Karpas-422 (cell line): Measurements from ENCODE around the gene MLIP. TPM values are rescaled to one million over a fixed set of nuclear protein-coding genes. Genes with fewer than 3 reads are reported as not detected.
"Not testable (repeated sequence)": the region's sequence is repeated elsewhere in the genome, so short reads cannot be mapped to it uniquely, and the experiment has no call there.

ENCODE experiments used
- DNase-seq: peaks from one replicate; pipeline ENCODE4 v3.0.0-alpha.2; 2015
- H2AFZ ChIP-seq: fragments of 200-600 bp; sonication (generic); 2 replicates; pipeline ENCODE4 v1.6.1; 2014; ENCODE audit warnings: antibody characterized with exemption, low read length, mixed read lengths
- H3K27ac ChIP-seq: fragments of 200-600 bp; sonication (generic); 2 replicates; pipeline ENCODE4 v1.5.1; 2014; ENCODE audit warnings: mild to moderate bottlenecking, low read length, moderate library complexity
- H3K27me3 ChIP-seq: fragments of 200-600 bp; sonication (generic); 2 replicates; pipeline ENCODE4 v1.6.1; 2014; ENCODE audit warnings: low read length, mixed read lengths
- H3K36me3 ChIP-seq: fragments of 200-600 bp; sonication (generic); 2 replicates; pipeline ENCODE4 v1.6.1; 2014; ENCODE audit warnings: low read length, mixed read lengths; ENCODE audit not compliant: insufficient read depth
- H3K4me1 ChIP-seq: fragments of 200-600 bp; sonication (generic); 2 replicates; pipeline ENCODE4 v1.6.1; 2014; ENCODE audit warnings: mild to moderate bottlenecking, low read length, mixed read lengths
- H3K4me2 ChIP-seq: fragments of 200-600 bp; sonication (generic); 2 replicates; pipeline ENCODE4 v1.6.1; 2014; ENCODE audit warnings: low read length, low read depth, mild to moderate bottlenecking; ENCODE audit not compliant: poor library complexity, severe bottlenecking
- H3K4me3 ChIP-seq: fragments of 200-600 bp; sonication (generic); 2 replicates; pipeline ENCODE4 v1.5.1; 2014; ENCODE audit warnings: mild to moderate bottlenecking, antibody characterized with exemption, low read length, mixed read lengths
- H3K79me2 ChIP-seq: fragments of 200-600 bp; sonication (generic); 2 replicates; pipeline ENCODE4 v1.6.1; 2014; ENCODE audit warnings: mild to moderate bottlenecking, low read length, mixed read lengths
- H3K9ac ChIP-seq: fragments of 200-600 bp; sonication (generic); 2 replicates; pipeline ENCODE4 v1.6.0; 2014; ENCODE audit warnings: low read length
- H3K9me2 ChIP-seq: fragments of 200-600 bp; sonication (generic), shearing (Covaris generic); replicated peaks from 2 replicates; pipeline ENCODE4 v1.6.0; 2014; ENCODE audit warnings: mild to moderate bottlenecking, low read length, moderate library complexity; ENCODE audit not compliant: insufficient read depth
- H3K9me3 ChIP-seq: fragments of 300-700, 200-600 bp; sonication (generic); 2 replicates; pipeline ENCODE4 v1.6.1; 2014; ENCODE audit warnings: low read length, mixed read lengths
- H4K20me1 ChIP-seq: fragments of 200-600 bp; sonication (generic); 2 replicates; pipeline ENCODE4 v1.6.1; 2014; ENCODE audit warnings: mild to moderate bottlenecking, antibody characterized with exemption, low read length, low read depth; ENCODE audit not compliant: insufficient read depth
- total RNA-seq: library from RNA; depleted of rRNA; stranded (reverse); fragments of >200 nt; shearing (Covaris generic); gene quantifications from 2 replicates; pipeline ENCODE4 v1.2.3, GENCODE V29; 2014; ENCODE audit warnings: low replicate concordance

The MLIP gene
- total RNA-seq, 1 experiment from 2014 or later = not detected

- Histone ChIP-seq H3K9ac (no peak overlapping the region), H3K36me3 (no peaks in the 10 kb centered on the region), H3K27ac (no peak overlapping the region), H3K4me1 (no peaks in the 10 kb centered on the region), H3K9me3 (no peaks in the 10 kb centered on the region), H3K79me2 (no peaks in the 10 kb centered on the region), H3K9me2 (no peaks in the 10 kb centered on the region), H3K4me3 (no peak overlapping the region), H4K20me1 (no peaks in the 10 kb centered on the region), H3K27me3 (no peaks in the 10 kb centered on the region), H3K4me2 (no peak overlapping the region), H2AFZ (no peak overlapping the region)
- DNase-seq = no peak
Observed at GRCh38 chr6:54074578-54075195, 36.6 kb upstream of the MLIP start.

DNA sequence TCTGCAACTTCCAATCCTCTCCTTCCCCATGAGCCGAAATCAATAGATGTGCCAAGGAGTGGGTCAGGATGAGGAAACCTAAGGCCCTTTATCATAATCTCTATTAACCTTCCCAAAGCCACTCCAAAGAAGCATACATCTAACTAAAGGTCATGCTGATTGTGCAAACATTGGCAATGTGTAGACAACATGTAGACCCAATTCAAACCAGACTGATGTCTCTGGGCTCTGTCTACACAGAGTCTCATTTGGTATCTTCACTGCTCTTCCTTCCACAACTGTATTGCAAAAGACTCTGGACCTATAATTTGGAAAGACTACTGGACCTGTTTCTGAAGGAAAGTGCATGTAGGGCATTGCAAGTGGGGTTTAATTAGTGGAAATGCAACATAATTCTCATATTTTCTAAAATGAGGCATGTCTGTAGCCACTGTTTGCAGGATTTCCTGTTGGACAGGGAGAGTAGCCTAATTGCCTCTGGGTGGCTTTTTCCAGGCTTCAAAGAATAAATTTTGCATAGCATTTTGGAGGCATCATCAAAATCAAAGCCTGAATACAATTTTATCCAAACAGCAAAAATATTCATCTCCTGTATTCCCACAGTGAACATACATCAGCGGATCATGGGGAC lies 35.0 kb upstream of the MLIP start:
- Histone ChIP-seq H3K9me2 (no peaks in the 10 kb centered on the region), H3K4me1 (no peaks in the 10 kb centered on the region), H4K20me1 (no peaks in the 10 kb centered on the region), H3K9me3 (no peaks in the 10 kb centered on the region), H3K79me2 (no peaks in the 10 kb centered on the region), H3K27me3 (no peaks in the 10 kb centered on the region), H3K9ac (no peak overlapping the region), H3K4me3 (no peak overlapping the region), H2AFZ (no peak overlapping the region), H3K36me3 (no peaks in the 10 kb centered on the region), H3K4me2 (no peak overlapping the region), H3K27ac (no peak overlapping the region)
- DNase-seq = no peak

GRCh38 chr6:54081499-54081898 lies 29.7 kb upstream of the MLIP start:
- not testable (repeated sequence) for H3K79me2 ChIP-seq, H3K36me3 ChIP-seq, H2AFZ ChIP-seq, H3K4me3 ChIP-seq, DNase-seq, H3K9ac ChIP-seq, H3K4me2 ChIP-seq, H3K27me3 ChIP-seq, H3K27ac ChIP-seq, H3K9me3 ChIP-seq, H3K4me1 ChIP-seq, H3K9me2 ChIP-seq, H4K20me1 ChIP-seq

- H3K9ac ChIP-seq = no peak overlapping the region
- no peak overlapping the region for H3K27ac ChIP-seq
- no peaks in the 10 kb centered on the region for H3K9me2 ChIP-seq
- H3K4me2 ChIP-seq = no peak overlapping the region
- no peak for DNase-seq
- no peak overlapping the region for H3K4me3 ChIP-seq
- no peaks in the 10 kb centered on the region for H3K27me3 ChIP-seq
- no peak overlapping the region for H2AFZ ChIP-seq
- no peaks in the 10 kb centered on the region for H3K9me3 ChIP-seq
- H3K36me3 ChIP-seq = no peaks in the 10 kb centered on the region
- no peaks in the 10 kb centered on the region for H3K79me2 ChIP-seq
- no peaks in the 10 kb centered on the region for H3K4me1 ChIP-seq
- no peaks in the 10 kb centered on the region for H4K20me1 ChIP-seq
Observed at GRCh38 chr6:54083287-54083686, 28.0 kb upstream of the MLIP start.

- no peak overlapping the region for H2AFZ ChIP-seq
- no peaks in the 10 kb centered on the region for H3K36me3 ChIP-seq
- no peaks in the 10 kb centered on the region for H3K79me2 ChIP-seq
- no peaks in the 10 kb centered on the region for H4K20me1 ChIP-seq
- H3K9ac ChIP-seq = no peak overlapping the region
- no peak overlapping the region for H3K27ac ChIP-seq
- no peaks in the 10 kb centered on the region for H3K4me1 ChIP-seq
- no peak overlapping the region for H3K4me2 ChIP-seq
- no peak for DNase-seq
- H3K9me3 ChIP-seq = no peaks in the 10 kb centered on the region
- no peaks in the 10 kb centered on the region for H3K9me2 ChIP-seq
- H3K27me3 ChIP-seq = no peaks in the 10 kb centered on the region
- H3K4me3 ChIP-seq = no peak overlapping the region
Observed at GRCh38 chr6:54084231-54084630, 27.0 kb upstream of the MLIP start.

DNA sequence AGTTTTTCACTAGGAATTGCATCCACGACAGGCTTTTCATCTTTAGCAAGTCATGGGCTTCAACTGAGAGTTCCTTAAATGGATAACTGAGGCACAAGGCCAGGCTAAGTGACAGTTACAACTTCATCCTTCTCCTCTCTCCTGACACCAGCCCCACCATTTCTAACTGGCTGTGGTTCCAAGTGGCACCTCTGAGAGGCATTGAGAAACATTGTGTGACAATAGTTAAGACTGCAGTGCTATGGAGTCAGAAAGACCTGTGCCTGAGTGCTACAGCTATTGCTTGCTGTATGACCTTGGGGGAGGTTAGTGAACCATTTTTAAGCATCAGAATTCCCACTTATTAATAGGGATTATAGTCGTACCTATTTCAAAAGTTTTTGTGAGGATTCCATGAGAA lies 26.2 kb upstream of the MLIP start:
- Histone ChIP-seq H3K4me3 (no peak overlapping the region), H3K36me3 (no peaks in the 10 kb centered on the region), H3K27ac (no peak overlapping the region), H3K79me2 (no peaks in the 10 kb centered on the region), H3K9me3 (no peaks in the 10 kb centered on the region), H3K27me3 (no peaks in the 10 kb centered on the region), H4K20me1 (no peaks in the 10 kb centered on the region), H3K4me1 (no peaks in the 10 kb centered on the region), H3K9ac (no peak overlapping the region), H3K9me2 (no peaks in the 10 kb centered on the region), H3K4me2 (no peak overlapping the region), H2AFZ (no peak overlapping the region)
- DNase-seq = no peak

DNA sequence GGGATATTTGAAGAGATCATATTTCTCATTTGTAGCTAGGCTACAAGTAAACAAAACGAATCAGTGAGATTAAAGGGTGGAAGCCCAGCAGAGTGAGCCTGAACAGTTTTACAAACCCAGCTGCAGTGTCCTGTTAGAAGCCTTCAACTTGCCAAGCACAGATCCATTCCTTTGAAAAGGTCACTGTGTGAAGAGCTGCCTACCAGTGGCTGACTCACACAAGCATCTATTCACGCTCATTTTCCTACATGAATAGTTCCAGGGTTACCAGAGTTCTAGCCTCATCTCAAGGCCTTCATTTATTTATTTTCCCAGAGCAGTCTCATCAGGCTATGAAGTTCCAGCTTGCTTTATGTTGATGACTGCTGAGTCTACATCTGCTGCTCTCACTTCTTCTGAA lies 25.7 kb upstream of the MLIP start:
- Histone ChIP-seq H3K9me2 (no peaks in the 10 kb centered on the region), H3K9ac (no peak overlapping the region), H3K4me3 (no peak overlapping the region), H3K4me2 (no peak overlapping the region), H3K27me3 (no peaks in the 10 kb centered on the region), H3K27ac (no peak overlapping the region), H3K4me1 (no peaks in the 10 kb centered on the region), H3K36me3 (no peaks in the 10 kb centered on the region), H2AFZ (no peak overlapping the region), H3K79me2 (no peaks in the 10 kb centered on the region), H3K9me3 (no peaks in the 10 kb centered on the region), H4K20me1 (no peaks in the 10 kb centered on the region)
- DNase-seq = no peak

DNA sequence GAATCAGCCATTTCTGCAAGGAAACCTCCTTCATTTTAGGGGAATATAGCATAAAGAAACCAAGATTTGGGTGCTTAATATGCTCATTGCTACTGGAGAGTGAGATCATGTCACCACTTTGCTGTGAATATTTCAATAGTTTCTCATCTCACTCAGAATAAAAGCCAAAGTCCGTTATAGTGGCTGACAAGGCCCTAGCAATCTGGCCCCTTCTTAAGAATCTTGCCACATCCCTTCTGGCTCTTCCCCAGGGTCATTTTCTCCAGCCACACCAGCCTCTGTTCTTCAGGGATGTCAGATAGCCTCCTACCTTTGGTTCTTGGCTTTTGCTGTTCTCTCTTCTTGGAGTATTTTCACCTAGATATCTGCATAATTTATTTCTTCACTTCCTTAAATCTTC lies 24.8 kb upstream of the MLIP start:
- no peaks in the 10 kb centered on the region for H4K20me1 ChIP-seq
- no peaks in the 10 kb centered on the region for H3K36me3 ChIP-seq
- no peaks in the 10 kb centered on the region for H3K9me2 ChIP-seq
- H3K79me2 ChIP-seq = no peaks in the 10 kb centered on the region
- H3K27me3 ChIP-seq = no peaks in the 10 kb centered on the region
- no peak overlapping the region for H3K9ac ChIP-seq
- no peak overlapping the region for H3K4me2 ChIP-seq
- no peaks in the 10 kb centered on the region for H3K4me1 ChIP-seq
- H3K27ac ChIP-seq = no peak overlapping the region
- no peak for DNase-seq
- no peak overlapping the region for H3K4me3 ChIP-seq
- no peak overlapping the region for H2AFZ ChIP-seq
- no peaks in the 10 kb centered on the region for H3K9me3 ChIP-seq
